ENCODE measurements around the gene NKX1-1.

GRCh38 chr4:1368421-1369090 is 37.7 kb downstream of the NKX1-1 start:
- TF ChIP-seq CTCF (IDR thresholded peaks at IDR 0.05; ENCODE audit: low read length) (no peak), EZH2phosphoT487 (IDR thresholded peaks at IDR 0.05; ENCODE audit: low read length) (no peak), EZH2 (optimal IDR thresholded peaks at IDR 0.05; ENCODE audit: low read depth, low read length) (no peak)

All from MM.1S (cell line).